GM15510 (cell line): ENCODE results near the gene PAFAH1B2.

Experiments
- POLR2A ChIP-seq: IDR thresholded peaks from 3 replicates; pipeline ENCODE4 v1.6.1; 2011; ENCODE audit warnings: borderline replicate concordance; ENCODE audit not compliant: insufficient read length; ENCODE audit errors: extremely low read depth

The PAFAH1B2 gene

DNA sequence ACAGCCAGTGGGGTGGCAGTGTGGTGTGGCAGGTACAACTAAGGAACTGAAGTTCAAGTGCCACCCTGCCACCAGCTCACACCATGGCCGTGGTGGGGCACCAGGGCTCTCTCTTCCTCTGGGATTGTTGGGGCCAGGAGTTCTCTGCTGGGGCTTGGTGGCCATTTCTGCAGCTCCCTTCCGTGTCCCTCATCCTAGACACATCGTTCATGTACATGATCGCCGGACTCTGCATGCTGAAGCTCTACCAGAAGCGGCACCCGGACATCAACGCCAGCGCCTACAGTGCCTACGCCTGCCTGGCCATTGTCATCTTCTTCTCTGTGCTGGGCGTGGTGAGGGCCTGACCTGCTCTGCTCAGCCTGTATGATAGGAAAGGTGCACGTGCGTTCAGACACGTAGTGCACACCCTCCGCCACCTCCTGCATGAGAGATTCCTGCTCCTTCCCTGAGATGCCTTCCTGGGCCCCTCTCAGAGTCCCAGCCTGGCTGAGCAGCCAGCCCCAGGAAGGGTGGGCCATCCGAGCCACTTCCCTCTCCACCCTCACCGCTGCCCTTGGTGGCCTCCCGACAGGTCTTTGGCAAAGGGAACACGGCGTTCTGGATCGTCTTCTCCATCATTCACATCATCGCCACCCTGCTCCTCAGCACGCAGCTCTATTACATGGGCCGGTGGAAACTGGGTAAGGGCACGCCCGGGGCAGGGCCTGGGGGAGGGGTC, 47.8 kb downstream of the PAFAH1B2 start:
- no peak for TF ChIP-seq POLR2A

DNA sequence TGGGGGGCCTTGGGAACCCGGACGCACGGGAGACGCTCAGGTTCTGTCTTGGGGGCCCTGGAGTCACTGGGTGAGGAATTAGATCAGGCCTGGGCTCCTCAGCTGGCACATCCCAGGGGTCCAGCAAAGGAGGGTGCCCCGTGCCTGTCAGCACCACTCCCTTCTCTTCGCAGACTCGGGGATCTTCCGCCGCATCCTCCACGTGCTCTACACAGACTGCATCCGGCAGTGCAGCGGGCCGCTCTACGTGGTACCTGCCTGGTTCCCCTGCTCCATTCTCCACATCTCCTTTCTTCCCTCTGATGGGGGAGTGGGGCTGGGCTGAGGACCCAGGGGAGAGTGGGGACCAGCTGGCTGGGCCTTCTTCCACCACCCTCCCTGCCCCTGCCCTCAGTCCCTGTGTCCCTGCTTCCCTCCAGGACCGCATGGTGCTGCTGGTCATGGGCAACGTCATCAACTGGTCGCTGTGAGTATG, 48.4 kb downstream of the PAFAH1B2 start:
- no peak for TF ChIP-seq POLR2A

DNA sequence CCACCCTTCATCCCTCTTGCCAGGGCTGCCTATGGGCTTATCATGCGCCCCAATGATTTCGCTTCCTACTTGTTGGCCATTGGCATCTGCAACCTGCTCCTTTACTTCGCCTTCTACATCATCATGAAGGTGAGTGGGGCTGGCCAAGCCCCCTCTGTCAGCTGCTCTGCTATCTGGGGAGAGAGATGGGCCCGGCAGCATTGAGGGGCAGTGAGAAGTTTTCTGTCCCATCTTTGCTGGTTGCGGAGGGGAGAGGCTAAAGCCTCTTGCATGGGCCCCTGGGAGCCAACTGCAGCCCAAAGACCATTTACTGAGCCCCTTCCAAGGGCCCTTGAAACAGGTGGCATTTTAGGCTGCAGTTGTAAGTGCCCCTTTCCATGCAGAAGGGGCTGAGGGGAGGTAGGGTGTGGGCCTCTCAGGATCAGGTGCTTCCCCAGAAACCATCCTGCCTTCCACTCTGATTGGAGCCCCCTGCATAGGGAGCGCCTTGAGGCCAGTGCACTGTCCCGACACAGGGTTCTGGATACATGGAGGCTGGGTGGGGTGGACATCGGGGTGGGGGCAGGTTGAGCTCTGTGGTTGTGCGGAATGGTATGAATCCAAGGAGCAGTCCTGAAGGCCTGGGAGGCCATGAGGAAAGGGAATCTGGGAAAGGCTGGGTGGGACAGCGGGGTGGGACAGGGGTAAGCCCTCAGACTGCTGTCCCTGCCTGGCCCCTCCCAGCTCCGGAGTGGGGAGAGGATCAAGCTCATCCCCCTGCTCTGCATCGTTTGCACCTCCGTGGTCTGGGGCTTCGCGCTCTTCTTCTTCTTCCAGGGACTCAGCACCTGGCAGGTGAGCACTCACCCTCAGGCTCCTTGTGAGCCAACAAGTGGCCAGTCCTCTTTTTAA, 49.3 kb downstream of the PAFAH1B2 start:
- no peak for TF ChIP-seq POLR2A

DNA sequence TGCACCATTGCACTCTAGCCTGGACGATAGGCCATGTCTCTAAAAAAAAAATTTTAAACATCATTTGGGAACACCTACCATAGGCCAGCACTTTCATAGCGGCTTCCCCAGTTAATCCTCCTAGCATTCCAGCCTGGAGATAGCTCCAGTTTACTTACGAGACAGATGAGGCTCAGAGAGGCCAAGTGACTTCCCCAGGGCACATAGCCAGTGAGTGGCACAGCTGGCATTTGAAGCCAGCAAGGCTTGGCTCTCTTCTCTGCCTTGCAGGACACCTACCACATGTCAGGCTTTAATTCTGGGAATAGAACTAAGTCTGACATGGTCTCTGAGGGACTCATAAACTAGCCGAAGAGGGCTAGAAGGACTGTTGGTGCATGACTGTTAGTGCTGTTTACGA, 50.2 kb downstream of the PAFAH1B2 start:
- TF ChIP-seq POLR2A, result no peak

DNA sequence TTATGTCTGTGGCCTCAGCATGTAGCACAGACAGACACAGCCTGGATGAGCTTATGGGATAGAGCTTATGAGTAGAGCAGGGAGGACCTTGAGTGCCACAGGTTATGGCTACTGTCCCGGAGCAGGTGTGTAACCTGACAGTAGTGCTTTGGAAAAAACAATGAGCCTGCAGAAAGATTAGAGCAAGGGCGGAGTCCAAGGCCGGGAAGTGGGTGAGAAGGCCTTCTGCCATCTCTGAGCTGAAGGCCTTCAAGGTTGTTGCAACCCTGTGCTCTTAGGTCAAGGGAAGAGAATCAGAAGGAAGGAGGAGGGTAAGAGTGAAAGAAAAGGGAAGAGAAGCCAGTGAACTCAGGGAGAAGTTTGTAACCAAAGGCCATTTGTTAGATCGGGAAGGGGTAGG, 51.2 kb downstream of the PAFAH1B2 start:
- no peak for TF ChIP-seq POLR2A

DNA sequence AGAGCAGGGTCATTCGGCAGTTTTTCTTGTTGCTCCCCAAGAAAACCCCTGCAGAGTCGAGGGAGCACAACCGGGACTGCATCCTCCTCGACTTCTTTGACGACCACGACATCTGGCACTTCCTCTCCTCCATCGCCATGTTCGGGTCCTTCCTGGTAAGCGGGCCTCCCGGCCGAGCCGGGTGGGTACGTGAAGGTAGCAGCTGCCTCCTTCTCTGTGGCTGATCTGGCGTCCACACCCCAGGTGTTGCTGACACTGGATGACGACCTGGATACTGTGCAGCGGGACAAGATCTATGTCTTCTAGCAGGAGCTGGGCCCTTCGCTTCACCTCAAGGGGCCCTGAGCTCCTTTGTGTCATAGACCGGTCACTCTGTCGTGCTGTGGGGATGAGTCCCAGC, 51.7 kb downstream of the PAFAH1B2 start:
- no peak for TF ChIP-seq POLR2A

DNA sequence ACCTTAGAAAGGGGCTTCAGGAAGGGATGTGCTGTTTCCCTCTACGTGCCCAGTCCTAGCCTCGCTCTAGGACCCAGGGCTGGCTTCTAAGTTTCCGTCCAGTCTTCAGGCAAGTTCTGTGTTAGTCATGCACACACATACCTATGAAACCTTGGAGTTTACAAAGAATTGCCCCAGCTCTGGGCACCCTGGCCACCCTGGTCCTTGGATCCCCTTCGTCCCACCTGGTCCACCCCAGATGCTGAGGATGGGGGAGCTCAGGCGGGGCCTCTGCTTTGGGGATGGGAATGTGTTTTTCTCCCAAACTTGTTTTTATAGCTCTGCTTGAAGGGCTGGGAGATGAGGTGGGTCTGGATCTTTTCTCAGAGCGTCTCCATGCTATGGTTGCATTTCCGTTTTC, 52.9 kb downstream of the PAFAH1B2 start:
- TF ChIP-seq POLR2A, result no peak

DNA sequence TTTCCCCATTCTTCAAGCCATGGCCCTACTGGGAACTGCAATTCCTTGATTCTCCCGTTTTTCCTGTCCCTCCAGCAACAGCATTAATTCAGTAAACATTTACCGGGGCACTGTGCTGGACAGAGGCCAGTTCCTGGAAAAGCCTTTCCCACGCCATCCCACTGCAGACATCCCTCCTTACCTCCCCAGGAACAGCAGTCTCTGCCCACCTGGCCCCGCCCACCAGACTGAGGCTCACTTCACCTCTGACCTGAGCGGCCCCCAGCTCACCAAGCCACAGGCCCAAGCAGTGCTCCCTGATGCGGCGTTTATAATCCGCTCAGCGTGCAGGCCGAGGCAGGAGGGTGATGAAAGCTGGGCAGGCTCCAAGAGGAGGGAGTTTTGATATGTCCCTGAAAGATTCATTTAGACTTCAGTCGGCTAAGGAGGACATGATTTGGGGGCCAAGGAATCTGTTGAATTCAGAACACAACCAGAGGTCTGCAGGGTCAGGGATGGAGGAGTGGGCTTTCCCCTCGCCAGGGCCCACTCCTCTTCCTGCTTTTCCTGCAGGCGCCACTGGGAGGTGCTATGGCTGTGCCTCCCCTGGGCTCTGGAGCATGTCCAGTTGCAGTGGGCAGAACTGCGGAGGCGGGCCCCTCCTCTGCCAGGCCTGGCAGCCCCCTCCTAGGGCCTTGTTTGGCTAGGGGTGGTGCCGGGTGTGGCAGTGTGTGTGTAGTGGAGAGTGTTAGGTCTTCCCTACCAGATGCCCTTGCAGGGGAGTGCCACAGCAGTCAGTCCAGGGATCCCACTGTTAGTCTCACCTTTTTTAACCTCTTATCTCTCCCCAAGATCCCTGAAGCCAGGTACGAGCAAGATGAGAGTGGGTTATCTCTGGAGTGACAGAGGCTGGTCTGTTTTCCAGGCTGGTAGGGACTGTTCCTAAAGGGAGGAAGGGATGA, 53.7 kb downstream of the PAFAH1B2 start:
- TF ChIP-seq POLR2A, result no peak

DNA sequence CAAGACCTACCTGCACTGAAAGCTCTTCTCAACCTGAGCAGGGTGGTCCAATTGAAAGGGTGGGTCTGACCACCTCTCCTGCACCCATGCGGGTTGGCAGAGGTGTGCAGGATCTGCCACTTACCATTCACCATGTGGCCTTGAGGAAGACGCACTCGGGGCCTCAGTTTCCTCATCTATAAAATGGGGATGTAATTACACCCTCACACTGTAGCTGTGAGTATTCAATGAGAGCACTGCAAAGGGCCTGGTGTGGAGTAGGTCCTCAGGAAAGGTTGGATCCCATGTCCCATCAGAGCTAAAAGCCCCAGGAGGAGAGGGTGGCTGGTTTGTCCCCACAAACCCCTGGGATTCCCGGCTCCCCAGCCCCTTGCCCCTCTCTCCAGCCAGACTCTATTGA, 54.5 kb downstream of the PAFAH1B2 start:
- no peak for TF ChIP-seq POLR2A

DNA sequence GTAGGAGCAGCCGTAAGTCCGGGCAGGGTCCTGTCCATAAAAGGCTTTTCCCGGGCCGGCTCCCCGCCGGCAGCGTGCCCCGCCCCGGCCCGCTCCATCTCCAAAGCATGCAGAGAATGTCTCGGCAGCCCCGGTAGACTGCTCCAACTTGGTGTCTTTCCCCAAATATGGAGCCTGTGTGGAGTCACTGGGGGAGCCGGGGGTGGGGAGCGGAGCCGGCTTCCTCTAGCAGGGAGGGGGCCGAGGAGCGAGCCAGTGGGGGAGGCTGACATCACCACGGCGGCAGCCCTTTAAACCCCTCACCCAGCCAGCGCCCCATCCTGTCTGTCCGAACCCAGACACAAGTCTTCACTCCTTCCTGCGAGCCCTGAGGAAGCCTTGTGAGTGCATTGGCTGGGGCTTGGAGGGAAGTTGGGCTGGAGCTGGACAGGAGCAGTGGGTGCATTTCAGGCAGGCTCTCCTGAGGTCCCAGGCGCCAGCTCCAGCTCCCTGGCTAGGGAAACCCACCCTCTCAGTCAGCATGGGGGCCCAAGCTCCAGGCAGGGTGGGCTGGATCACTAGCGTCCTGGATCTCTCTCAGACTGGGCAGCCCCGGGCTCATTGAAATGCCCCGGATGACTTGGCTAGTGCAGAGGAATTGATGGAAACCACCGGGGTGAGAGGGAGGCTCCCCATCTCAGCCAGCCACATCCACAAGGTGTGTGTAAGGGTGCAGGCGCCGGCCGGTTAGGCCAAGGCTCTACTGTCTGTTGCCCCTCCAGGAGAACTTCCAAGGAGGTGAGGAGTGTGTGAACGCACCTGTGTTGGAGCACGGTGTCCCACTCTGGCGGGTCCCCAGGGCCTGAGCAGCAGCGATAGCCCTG, 55.2 kb downstream of the PAFAH1B2 start, which contains the start of gene TAGLN:
Gene TAGLN (plus strand): TSS at position 318 of the 863 bp plus-strand sequence. CDS start 3,644 bp downstream, outside the sequence.
- no peak for TF ChIP-seq POLR2A

DNA sequence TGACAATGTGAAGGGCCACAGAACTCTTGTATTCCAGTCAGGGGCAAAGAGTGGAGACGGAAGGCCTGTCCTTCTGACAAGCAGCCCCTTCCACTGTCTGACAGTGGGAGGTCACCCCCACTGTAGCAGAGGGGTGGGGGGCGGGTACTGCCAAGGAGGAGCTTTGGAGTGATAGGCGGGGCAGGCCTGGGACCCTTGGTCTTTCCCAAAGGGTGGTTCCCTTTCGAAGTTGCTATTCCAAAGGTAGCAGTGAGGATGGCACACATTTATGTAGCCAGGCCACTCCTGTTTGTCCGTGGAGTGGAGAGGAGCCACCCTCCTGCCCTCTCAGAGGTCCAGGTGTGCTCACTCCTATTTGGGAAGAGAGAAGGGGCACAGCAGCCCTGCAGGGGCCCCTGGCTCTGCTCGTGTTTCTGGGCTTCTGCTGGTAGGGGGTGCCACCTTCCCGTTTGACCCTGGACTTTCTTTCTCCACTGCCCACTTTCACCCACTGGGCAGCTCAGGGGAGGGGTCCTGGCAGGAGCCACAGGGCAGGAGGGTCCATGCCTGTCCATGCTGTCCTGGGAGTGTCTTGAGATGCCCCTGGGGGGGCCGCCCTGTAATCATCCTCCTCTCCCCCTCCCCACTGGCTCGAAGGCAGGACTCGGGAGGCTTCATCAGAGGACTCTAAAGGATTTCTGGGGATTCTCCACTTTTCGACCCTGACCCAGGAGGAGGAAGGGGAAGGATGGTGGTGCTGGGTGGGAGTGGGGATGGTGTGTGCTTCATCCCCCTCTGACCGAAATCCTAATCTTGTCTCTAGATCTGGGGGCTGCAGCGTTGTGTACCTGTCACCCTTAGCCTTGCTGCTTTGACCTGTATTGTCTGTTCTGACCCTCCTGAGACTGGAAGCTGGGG, 56.1 kb downstream of the PAFAH1B2 start:
- no peak for TF ChIP-seq POLR2A

DNA sequence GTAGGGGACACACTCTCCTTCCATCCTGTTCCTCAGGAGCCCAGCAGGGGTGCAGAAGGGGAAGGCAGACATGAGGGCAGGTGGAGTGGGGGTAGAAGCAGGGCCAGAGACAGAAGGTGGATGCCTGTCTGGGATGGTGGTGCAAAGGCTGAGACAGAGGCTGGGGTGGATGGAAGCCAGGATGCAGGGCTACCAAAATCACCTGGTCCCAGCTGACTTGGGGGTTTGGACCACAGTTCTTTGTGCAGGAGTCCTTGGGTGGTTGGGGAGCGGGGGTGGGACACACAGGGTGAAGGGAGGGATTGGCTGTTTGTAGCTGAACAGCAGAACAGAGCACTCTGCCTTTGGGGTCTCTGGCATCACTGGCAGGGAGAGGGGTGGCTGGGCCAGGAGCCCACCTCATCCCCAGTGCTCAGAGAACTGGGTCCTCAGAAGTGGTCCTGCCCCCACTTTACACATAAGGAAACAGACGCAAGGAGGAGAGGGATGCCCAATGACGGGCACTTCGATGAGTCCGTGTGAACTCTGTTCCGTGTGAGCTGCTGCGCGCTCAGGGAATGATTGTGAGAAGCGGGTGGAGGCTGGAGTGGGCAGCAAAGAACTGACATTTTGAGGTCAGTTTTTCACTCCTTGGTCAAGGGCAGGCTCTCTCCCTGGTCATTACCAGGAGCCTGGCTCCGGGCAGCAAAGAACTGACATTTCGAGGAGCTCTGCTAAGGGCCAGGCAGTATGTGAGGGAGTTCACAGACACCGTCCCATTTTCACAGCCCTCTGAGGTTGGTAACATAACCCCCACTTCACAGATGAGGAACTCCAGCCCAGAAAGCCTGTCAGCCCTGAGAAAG, 56.9 kb downstream of the PAFAH1B2 start:
- no peak for TF ChIP-seq POLR2A
